Measurements from ENCODE around the gene LIN37.
A peak's percentile ranks its signal among the peaks of the same experiment; 100 is the strongest.
"Not testable (repeated sequence)": the region's sequence is repeated elsewhere in the genome, so short reads cannot be mapped to it uniquely, and the experiment has no call there.

Gene LIN37

GRCh38 chr19:35789978-35790944 is 41.9 kb downstream of the LIN37 start:
- no peak for DNase-seq (ENCODE audit: low spot score)

- DNase-seq (ENCODE audit: low spot score) = no peak
These were observed 42.8 kb downstream of the LIN37 start for GRCh38 chr19:35790981-35791813.

GRCh38 chr19:35791814-35792279 is 43.5 kb downstream of the LIN37 start:
- no peak for DNase-seq (ENCODE audit: low spot score)

- DNase-seq (ENCODE audit: low spot score) = no peak
These were observed 43.9 kb downstream of the LIN37 start for GRCh38 chr19:35792312-35792711.

- no peak for DNase-seq (ENCODE audit: low spot score)
These were observed 44.5 kb downstream of the LIN37 start for GRCh38 chr19:35792888-35793287.

- peak; percentile 58 for DNase-seq (ENCODE audit: low spot score)
These were observed 45.2 kb downstream of the LIN37 start for GRCh38 chr19:35793381-35794165.

GRCh38 chr19:35795564-35795963 is 47.2 kb downstream of the LIN37 start:
- DNase-seq (ENCODE audit: low spot score) = not testable (repeated sequence)

GRCh38 chr19:35796645-35797542 is 48.5 kb downstream of the LIN37 start:
- no peak for DNase-seq (ENCODE audit: low spot score)

- no peak for DNase-seq (ENCODE audit: low spot score)
These were observed 49.3 kb downstream of the LIN37 start for GRCh38 chr19:35797663-35798062.

- no peak for DNase-seq (ENCODE audit: low spot score)
These were observed 53.5 kb downstream of the LIN37 start for GRCh38 chr19:35801828-35802227.

All from AG08396 (cell line).